HG02759 (cell line): ENCODE measurements around the gene AP2A1.

Experiments
- ATAC-seq: cut with Tn5 transposase; IDR thresholded peaks from one replicate; pipeline ENCODE4 v1.9.1; 2021; ENCODE audit warnings: mild to moderate bottlenecking, moderate library complexity; ENCODE audit not compliant: unreplicated experiment

The AP2A1 gene

DNA sequence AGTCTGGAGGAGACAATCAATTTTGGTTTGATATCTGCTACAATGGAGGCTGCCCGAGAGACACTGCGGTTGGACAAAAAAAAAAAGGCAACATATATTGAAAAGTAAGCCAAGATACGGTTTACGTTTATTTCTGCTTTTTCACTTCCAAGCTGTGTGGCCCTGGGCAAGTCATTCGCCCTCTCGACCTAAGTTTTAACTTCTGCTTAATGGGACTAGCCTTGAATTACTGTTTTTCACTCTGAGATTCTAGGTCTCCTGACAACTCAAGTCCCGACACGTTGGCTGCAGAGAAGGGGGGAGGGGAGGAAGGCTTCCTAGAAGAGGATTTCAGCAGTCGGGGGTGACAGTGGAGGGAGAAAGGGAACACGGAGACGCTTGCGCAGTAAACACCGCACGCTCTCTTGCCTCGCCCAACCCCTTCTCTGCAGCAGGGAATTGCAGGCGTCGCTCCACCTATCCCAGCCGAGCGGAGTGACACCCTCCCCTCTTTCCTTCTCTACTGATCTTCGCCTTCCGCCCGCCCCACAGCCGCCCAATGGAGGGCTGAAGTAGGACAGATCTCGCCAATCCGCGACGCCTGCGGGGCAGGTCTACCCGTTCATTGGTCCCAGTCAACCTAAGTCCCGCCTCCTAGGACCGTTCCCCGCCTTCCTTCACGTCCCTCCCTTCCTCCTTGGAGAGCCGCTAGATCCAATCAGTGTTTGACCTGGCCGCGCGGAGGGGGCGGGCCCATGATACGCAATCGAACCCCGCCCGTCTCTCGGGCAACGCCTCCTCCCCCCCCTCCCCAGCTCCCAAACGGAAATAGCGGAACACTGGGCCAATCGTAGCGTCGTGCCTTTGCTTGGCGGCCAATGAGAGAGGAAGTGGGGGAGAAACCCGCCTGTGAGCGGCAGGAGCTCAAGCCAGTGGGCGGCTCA, 533 bp upstream of the AP2A1 start:
- peak; percentile 92 for ATAC-seq

DNA sequence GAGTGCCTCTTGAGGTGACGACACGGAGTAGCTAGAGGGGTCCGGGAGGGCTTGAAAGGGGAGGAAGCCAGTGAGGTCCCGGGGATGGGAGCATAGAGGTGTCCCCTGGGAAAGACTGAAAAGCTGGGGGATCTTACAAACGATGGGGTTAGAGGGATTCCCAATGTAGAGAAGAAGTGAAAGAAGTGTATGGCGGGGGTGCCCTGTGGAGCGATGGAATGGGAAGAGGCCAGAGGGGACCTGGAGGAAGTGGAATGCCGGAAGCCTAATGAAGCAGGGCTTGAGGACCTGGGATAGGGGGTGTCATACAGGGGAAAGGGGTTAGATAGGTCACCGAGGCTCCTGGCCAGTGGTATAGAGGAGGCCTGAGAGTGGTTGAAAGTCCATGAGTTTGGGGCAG, 580 bp downstream of the AP2A1 start:
- no peak for ATAC-seq

DNA sequence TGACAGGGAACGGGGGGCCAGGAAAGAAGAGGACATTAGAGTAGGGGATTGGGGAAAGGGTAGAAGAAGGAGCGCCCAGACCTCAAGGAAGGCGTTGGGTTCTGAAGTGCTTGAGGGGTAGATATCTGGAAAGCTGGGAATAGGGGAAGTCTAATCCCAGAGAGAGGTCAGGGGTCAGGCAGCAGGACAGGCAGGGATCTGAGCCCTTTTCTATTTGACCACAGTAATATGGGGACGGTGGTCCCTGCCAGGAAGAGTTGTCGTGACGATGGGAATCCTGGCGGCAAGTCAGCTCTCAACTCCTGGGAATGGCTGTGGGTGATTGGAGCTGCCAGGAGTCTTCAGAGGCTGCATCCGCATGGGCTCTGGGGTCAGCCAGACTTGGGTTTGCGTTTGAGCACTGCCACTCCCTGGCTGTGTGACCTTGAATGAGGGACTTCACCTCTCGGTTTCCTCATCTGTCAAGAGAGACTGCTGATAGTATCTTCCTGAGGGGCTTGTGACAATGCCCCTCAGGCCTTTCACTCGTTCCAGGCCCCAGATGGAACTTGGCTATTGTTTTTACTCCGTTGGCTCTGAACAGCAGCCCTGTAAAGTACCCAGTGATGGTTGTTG, 1.3 kb downstream of the AP2A1 start:
- no peak for ATAC-seq

DNA sequence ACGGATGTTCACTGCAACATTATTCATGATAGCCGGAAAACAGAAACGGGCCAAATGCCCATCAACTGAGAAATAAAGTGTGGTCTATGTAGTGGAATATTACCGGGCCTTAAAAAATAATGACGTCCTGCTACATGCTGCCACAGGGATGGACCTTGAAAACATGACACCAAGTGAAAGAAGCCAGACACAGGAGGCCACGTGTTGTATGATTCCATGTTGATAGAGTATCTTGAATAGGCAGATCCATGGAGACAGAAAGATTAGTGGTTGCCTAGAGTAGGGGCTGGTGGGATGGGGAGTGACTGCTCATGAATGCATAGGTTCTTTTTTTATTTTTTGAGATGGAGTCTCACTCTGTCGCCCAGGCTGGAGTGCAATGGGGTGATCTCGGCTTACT, 3.7 kb downstream of the AP2A1 start:
- no peak for ATAC-seq

DNA sequence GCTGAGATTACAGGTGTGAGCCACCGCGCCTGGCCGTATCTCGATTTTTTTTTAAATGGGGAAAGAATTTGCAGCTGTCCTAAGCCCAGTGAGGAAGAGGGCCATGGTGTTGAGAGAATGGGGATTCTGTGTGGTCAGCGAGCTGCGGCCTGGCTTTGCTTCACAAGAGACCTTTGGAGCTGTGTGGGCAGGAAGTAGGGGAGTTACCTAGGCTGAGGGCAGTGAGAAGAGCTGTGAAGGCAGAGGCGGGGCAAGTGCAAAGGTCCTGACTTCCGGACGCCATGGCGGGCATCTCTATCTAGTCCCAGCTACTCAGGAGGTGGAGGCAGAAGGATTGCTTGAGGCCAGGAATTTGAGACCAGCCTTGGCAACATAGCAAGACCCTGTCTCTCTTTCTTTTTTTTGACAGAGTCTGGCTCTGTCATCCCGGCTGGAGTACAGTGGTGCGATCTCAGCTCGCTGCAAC, 4.9 kb downstream of the AP2A1 start:
- ATAC-seq, result no peak

DNA sequence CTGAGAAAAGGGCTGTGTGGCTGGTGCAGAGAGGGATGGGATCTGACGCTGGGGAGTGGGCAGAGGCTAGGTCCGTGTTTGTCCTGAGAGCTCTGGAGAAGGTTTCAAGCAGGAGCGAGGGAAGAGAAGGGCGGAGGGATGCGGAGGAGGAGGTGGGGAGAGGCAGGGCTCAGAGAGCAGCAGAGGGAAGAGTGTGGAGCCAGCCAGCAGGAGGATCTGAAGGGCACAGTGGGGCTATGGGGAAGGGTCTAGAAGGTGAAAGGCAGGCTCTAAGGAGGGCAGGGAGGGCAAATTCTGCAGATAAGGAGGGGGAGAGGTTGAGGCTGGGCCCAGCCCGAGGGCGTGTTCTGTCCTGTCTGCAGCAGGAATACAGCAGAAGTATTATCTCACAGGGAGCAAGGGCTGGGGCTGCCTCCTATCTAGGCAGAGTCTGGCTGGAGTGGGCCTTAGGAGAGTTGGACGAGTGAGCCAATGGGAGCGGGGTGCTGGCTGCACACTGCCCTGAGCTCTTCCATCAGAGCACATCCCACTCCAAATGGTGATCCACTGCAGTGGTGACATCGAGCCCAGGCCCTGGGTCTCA, 6.1 kb downstream of the AP2A1 start:
- no peak for ATAC-seq

DNA sequence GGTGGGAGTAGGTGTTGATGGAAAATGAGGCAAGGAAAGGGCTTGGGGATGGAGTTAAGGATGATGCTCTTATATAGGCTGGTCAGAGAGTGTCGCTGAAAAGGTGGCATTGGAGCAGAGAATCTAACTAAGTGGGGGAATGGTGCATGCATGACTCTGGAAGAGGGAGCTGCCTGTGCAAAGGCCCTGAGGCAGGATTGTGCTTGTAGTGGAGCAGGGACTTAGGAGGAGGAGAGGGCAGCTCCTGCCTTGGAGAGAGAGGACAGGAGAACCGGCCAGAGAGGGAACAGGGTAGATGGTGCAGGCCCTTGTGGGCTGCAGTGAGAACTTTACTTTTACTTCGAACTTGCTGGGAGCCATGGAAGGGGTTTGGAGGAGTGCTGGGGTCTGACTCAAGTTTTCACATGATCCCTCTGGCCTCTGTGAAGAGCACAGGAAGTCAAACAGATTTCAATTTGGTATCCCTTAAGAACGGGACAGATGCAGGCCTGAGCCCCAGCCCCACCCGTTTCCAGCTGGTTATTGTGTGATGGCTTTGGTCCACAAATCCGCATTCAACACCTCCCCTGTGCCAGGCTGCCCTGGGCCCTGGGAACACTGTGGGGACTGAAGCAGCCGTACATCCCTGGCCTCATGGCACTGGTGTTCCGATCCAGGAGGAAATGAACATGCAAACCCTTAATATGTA, 7.0 kb downstream of the AP2A1 start:
- ATAC-seq, result no peak

DNA sequence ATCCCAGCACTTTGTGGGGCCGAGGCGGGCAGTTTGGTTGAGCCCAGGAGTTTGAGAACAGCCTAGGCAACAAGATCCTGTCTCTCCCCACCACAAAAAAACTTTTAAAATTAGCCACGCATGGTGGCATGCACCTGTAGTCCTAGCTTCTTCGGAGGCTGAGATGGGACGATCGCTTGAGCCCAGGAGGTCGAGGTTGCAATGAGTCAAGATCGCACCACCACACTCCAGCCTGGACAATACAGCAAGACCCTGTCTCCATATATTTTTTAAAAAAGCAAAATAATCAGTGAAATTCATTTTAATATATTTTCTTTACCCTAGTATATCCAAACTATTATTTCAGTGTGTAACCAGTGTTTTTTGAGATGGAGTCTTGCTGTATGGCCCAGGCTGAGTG, 8.2 kb downstream of the AP2A1 start:
- ATAC-seq, result no peak

DNA sequence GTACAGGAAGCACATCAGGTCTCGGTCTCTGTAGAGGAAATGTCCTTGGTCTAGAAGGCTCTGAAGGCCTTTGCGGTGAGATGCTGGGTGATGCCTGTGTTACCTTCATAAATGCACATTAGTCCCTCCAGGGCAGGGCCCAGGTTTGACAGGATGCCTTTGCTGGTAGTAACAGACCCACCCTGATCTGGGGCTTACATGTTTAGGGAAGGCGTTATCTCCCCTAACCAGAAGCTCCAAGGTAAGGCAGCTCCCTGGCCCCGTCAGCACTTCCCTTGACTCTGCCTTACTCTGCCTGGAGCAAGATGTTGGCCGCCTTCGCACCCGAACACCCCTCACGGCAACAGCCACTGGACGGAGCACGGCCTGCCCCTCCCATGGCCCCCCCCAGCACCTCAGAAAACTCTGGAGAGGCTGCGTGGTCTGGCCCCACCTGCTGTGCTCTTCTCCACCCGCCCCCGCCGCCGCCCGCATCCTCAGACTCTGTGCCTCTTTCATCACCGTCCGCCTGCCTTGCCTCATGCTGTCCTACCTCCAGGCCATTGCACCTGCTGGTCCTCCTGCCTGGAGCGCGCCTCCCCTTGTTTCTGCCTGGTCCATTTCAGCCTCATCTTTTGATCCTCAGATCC, 9.1 kb downstream of the AP2A1 start:
- ATAC-seq, result no peak

DNA sequence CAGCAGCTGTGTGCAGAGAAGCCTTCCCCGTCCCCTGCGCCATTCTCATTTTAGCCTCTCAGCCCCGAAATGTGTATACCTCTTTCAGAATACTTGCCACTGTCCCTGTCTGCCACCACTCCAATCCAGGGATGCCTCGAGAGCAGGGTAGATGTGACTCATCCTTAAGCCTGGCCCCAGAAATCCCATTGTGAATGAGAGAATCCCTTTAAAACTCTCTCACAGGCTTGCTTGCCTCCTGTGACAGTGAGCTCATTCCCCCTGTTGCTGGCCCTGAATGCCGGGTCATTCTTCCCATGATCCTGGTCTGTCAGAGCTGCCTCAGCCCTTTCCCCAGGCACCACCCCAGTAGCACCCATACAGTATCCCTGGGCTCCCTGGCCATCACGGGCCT, 9.6 kb downstream of the AP2A1 start:
- no peak for ATAC-seq

DNA sequence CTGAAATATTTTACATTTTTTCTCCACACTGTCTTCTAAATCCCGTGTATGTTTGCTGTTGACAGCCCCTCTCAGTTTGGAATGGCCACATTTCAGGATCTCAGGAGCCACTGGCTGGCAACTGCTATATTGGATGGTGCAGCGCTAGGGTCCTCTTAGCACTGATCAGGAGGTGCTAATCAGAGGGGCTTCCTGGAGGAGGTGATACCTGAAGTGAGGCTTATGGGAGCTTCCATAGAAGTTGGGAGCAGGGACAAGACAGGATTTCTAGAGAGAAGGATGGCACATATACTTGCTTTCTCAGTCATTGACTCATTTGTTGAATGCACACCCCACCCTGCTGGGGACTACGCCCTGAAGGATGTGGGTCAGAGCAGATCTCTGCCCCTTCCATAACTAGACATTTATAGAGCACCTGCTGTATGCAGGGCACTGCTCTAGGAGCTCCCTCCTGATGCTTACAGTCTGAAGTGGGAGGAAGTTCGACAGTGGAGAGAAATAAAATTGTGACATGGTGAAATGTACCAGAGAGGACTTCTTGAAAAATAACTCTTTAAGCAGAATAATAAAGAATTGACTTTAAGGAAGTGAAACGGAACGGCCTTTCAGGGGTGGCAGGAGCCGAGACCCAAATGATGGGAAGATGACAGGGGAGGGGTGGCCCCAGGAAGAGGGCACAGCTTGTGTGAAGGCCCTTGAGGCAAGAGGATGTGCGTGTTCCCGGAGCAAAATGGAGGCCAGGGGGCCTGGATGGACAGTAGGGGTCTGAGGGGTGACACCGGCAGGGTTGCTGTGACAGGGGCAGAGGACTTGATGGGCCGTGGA, 13.1 kb downstream of the AP2A1 start:
- ATAC-seq, result no peak

DNA sequence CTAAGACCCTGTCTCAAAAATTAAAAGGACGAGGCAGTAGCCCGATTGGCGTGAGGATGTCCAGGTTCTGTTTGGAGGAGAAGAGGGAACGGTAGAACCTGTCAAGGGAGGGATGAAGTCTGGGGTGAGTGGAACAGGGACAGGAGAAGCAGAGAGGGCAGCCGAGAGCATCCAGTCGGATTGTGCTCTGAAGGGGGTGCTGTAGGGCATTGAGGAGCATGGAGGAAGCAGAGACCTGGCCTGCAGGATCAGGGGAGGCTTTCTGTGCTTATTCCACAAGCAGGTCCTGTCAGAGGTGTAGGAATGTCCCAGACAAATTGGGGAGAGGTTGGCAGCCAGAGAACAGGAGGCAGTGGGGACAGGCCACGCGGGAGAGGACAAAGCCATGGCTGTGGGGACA, 14.1 kb downstream of the AP2A1 start:
- no peak for ATAC-seq

DNA sequence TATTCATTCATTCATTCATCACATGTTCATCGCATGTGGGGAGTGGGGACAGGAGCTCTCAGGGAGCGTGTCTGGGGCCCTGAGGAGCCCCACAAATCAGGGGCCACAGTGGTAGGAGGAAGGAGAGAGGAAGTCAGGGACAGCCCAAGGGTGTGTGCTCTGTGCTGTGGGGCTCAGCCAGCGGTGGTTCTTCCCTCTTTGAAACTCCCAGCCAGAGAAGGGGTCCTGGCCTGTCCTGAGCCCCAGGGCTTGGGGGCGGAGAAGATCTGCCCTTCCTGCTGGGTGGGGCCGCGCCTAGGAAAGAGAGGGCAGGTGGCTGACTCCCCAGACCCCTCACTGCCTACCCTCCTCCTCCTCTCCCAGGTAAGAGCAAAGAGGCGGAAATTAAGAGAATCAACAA, 14.6 kb downstream of the AP2A1 start:
- no peak for ATAC-seq

DNA sequence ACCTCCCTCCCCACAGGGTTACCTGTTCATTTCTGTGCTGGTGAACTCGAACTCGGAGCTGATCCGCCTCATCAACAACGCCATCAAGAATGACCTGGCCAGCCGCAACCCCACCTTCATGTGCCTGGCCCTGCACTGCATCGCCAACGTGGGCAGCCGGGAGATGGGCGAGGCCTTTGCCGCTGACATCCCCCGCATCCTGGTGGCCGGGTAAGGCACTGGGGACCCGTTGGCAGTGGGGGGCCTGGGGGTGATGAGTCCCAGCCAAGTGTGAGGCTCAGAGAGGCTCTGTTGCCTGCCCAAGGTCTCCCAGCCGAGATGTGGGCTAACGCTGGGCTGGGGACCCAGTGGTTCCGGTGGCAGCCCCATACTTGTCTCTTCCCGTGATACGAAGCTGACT, 15.7 kb downstream of the AP2A1 start:
- ATAC-seq, result no peak

DNA sequence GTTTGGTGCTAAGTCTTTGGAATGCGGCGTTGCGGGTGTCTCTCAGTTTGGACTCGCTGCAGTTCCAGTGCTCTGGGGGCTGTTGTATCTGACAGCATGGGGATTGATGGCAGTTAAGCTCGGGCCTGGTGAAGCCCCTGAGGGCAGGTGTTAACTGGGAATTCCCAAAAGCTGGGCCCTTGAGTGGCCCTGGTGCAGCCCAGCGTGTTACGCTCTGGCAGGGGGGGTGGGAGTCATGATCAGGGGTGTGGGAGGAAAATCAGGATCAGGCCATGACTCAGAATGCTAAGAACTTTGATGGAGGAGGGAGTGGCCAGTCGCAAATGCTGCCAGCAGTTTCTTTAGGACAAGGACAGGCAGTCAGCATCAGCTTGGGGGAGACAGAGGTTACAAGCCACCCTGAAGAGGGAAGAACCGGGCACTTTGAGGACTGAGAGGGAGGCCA, 19.6 kb downstream of the AP2A1 start:
- no peak for ATAC-seq

DNA sequence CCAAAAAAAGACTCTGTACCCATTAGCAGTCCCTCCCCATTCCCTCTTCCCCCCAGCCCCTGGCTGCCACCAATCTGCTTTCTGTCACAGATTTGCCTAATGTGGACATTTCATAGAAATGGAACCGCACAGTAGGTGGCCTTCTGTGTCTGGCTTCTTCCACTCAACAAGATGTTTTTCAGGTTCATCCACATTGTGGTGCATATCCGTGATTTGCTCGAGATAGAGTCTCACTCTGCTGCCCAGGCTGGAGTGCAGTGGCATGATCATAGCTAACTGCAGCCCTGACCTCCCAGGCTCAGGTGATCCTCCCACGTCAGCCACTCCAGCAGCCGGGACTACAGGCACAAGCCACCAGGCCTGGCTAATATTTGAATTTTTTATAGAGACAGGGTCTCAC, 20.9 kb downstream of the AP2A1 start:
- ATAC-seq, result no peak

DNA sequence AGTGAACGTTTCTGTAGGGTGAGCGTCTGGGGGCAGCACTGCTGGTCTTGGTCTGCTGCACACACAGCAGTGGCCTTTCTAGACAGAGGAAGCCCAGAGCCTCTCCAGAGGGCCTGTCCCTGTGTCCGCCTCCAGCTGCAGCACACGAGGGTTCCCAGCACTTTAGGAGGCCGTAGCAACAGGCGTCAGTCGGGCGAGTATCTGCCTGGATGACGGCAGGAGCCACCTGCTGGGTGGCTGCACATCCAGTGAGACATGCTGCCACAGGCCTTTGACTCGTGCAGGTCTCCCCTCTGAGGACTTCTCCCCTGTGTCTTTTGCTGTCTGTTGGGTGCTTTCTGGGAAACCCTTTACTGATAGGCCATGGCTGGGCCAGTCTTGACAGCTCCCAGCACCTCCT, 22.1 kb downstream of the AP2A1 start:
- ATAC-seq, result no peak

DNA sequence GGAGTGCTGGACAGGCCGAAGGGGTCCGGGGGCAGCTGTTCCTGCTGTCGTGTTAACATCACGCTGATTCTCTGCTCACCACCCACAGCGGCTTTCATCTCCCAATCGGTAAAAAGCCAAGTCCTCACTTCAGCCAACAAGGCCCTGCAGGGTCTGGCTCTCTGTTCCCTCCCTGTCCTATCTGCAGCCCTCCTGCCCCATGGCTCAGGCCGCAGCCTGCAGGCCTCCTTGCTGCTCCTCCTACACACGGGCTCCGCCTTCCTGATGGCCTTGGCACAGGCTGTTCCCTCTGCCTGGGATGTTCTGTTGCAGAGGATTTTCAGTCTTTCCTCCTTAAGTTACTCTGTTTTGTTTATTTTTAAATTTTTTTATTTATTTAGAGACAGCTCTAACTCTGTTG, 24.1 kb downstream of the AP2A1 start:
- no peak for ATAC-seq

DNA sequence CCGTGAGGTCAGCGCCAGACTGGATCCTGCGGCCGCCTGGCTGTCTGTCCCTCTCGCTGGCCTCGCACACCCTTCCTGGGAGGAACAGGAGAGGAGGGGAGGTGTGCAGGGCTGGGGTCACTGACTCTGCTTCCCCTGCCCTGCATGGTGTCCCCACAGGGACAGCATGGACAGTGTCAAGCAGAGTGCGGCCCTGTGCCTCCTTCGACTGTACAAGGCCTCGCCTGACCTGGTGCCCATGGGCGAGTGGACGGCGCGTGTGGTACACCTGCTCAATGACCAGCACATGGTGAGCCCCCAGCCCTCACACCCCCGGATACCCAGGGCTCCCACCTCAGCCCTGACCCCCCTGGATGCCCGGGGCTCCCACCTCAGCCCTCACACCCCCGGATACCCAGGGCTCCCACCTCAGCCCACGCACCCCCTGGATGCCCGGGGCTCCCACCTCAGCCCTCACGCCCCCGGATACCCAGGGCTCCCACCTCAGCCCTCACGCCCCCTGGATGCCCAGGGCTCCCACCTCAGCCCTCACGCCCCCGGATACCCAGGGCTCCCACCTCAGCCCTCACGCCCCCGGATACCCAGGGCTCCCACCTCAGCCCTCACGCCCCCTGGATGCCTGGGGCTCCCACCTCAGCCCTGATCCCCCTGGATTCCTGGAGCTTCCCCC, 25.1 kb downstream of the AP2A1 start:
- no peak for ATAC-seq
